A673 (cell line): ENCODE measurements around the gene FARP1. TPM values are rescaled to one million over a fixed set of nuclear protein-coding genes. Genes with fewer than 3 reads are reported as not detected.

Experiments
- BruUV-seq: library from RNA; stranded (reverse); fragments of 400-500 nt; replicated peaks from 2 replicates; lab custom pipeline; 2021; lab: Mats Ljungman, UMichigan
- CTCF ChIA-PET: fragments of 300-600 bp; sonication (Branson Sonifier 250); formaldehyde crosslinking; loops from one replicate; lab custom pipeline; 2022; ENCODE audit warnings: antibody characterized with exemption; lab: Charles Lee
- POLR2A ChIA-PET: fragments of 300-600 bp; sonication (Branson Sonifier 250); formaldehyde crosslinking; loops from one replicate; lab custom pipeline; 2022; ENCODE audit warnings: antibody characterized with exemption; ENCODE audit not compliant: low non-redundant PET; lab: Charles Lee
- DNase-seq: peaks from one replicate; pipeline ENCODE4 v3.0.0-alpha.2; 2015; ENCODE audit warnings: low spot score
- H3K27ac ChIP-seq: fragments of 200-600 bp; sonication (generic); 2 replicates; pipeline ENCODE4 v1.5.1; 2016; ENCODE audit warnings: mixed run types, low read depth, mild to moderate bottlenecking, mixed read lengths, antibody characterized with exemption, low read length; ENCODE audit not compliant: poor library complexity, severe bottlenecking
- H3K27me3 ChIP-seq: fragments of 200-600 bp; sonication (generic); replicated peaks from 2 replicates; pipeline ENCODE4 v1.6.1; 2017; ENCODE audit warnings: mixed run types, low read depth, mild to moderate bottlenecking, mixed read lengths, antibody characterized with exemption, low read length; ENCODE audit not compliant: insufficient read depth, poor library complexity
- H3K36me3 ChIP-seq: fragments of 200-600 bp; sonication (generic); 2 replicates; pipeline ENCODE4 v1.6.1; 2016; ENCODE audit warnings: mixed run types, mild to moderate bottlenecking, mixed read lengths, antibody characterized with exemption, low read length; ENCODE audit not compliant: insufficient read depth, poor library complexity, severe bottlenecking
- H3K4me1 ChIP-seq: fragments of 200-600 bp; sonication (generic); 2 replicates; pipeline ENCODE4 v1.6.1; 2017; ENCODE audit warnings: mixed run types, mild to moderate bottlenecking, mixed read lengths, antibody characterized with exemption, low read length; ENCODE audit not compliant: insufficient read depth, poor library complexity, severe bottlenecking
- H3K4me3 ChIP-seq: fragments of 200-600 bp; sonication (generic); 2 replicates; pipeline ENCODE4 v1.5.1; 2016; ENCODE audit warnings: low read depth, mixed run types, mild to moderate bottlenecking, mixed read lengths, low read length; ENCODE audit not compliant: poor library complexity, severe bottlenecking
- H3K9me3 ChIP-seq: fragments of 200-600 bp; sonication (generic); 2 replicates; pipeline ENCODE4 v1.6.1; 2016; ENCODE audit warnings: mixed run types, low read depth, mild to moderate bottlenecking, mixed read lengths, antibody characterized with exemption, low read length; ENCODE audit not compliant: poor library complexity, severe bottlenecking
- EZH2 ChIP-seq: fragments of 200-600 bp; sonication (generic); IDR thresholded peaks from 2 replicates; pipeline ENCODE4 v1.6.1; 2017; ENCODE audit warnings: borderline replicate concordance, low read depth, mild to moderate bottlenecking, mixed read lengths, antibody characterized with exemption, low read length; ENCODE audit not compliant: poor library complexity, severe bottlenecking
- intact Hi-C: fragments of 100-400 bp; cut with micrococcal nuclease; formaldehyde crosslinking; loops from one replicate; pipeline ENCODE4 v1.10.0; 2022; ENCODE audit not compliant: unreplicated experiment
- total RNA-seq: library from RNA; stranded (reverse); gene quantifications from 2 replicates; pipeline ENCODE4 v1.2.3, GENCODE V29; 2021
- TF ChIP-seq, protein P1 (sequence below): fragments of 300-800, 200-600 bp; sonication (generic); conservative IDR thresholded peaks from 2 replicates; pipeline ENCODE4 v1.5.1; 2017; ENCODE audit warnings: low read depth, mild to moderate bottlenecking, antibody characterized with exemption, low read length, moderate library complexity, mixed read lengths

Gene FARP1
- total RNA-seq, 1 experiment from 2014 or later = 177 TPM

DNA sequence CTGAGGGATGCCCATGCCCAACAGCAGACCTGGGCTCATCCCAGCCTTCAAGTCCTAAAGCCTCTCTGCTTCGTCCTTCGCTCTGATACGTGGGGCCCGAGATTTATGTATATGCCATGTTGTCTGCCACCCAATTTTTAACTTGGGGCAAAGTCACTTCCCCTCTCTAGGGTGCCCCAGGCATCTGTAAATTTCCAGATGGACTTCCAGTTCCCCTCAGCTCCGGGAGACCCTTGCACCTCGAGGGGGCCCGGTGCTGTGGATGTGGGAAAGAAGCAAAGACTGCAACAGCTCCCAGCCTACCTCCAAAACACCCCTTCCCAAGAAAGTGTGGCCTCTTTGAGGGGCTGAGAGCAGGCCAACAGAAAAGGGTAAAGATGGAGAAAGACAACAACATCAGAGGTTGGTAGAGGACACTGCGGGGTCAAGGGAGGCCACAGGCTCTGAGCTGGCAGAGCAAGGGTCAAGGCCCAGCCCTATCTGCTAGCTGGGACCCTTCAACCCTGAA lies 336.7 kb downstream of the FARP1 start:
- H3K4me3 ChIP-seq = no peak overlapping the region
- no peaks in the 10 kb centered on the region for H3K27me3 ChIP-seq
- no peak for DNase-seq
- TF ChIP-seq, protein P1, sequence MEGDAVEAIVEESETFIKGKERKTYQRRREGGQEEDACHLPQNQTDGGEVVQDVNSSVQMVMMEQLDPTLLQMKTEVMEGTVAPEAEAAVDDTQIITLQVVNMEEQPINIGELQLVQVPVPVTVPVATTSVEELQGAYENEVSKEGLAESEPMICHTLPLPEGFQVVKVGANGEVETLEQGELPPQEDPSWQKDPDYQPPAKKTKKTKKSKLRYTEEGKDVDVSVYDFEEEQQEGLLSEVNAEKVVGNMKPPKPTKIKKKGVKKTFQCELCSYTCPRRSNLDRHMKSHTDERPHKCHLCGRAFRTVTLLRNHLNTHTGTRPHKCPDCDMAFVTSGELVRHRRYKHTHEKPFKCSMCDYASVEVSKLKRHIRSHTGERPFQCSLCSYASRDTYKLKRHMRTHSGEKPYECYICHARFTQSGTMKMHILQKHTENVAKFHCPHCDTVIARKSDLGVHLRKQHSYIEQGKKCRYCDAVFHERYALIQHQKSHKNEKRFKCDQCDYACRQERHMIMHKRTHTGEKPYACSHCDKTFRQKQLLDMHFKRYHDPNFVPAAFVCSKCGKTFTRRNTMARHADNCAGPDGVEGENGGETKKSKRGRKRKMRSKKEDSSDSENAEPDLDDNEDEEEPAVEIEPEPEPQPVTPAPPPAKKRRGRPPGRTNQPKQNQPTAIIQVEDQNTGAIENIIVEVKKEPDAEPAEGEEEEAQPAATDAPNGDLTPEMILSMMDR = no peak
- no peak for TF ChIP-seq EZH2
- peaks cover 32% of the 10 kb centered on the region for H3K4me1 ChIP-seq
- H3K36me3 ChIP-seq = no peaks in the 10 kb centered on the region
- no peaks in the 10 kb centered on the region for H3K9me3 ChIP-seq
- ChIA-PET POLR2A (no interaction called here), CTCF (no interaction called here)
- no peak overlapping the region for H3K27ac ChIP-seq
- intact Hi-C loops = no loop called here
- BruUV-seq = no TSS peak

DNA sequence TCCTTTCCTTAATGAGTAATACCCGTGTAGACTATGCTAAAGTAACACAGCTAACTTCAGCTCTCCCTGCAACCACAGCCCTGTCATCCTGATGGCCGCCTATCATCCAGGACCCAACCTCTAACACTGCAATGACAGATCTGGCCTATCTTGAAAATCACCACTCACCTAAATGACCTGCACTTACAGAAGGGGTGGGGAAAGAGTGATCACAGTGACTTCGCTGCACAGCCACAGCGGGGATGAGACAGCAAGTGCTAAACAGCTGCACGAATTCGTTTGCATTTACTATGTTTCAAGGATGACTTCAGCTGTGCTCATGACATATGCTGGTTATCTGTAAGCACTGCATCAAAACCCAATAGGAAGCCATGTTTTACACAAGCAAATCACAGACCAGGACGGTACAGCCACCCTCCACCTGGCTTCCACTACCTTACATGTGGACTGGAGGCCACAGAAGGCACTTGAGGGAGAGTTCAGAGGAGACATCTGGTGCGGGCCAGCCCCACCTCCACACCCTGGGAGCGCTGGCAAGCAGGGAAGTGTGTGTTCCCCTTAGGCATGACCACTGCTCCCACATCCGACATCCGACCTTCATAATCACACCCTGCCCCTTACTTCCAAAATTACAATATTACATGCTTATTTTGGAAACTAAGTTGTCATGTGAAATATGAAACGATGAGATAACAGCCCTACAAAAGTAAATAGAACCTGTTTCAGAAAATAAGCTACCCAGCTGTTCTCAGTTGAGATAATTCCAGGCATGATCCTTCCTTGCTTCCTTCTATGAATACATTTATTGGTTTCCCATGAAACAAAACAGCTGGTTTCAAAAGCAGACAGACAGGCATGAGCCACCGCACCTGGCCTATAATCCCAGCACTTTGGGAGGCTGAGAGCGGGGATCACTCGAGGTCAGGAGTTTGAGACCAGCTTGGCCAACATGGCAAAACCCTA lies 338.3 kb downstream of the FARP1 start:
- POLR2A ChIA-PET = no interaction called here
- H3K4me1 ChIP-seq = peaks cover 41% of the 10 kb centered on the region
- DNase-seq = no peak
- no peak overlapping the region for H3K4me3 ChIP-seq
- TF ChIP-seq, protein P1 = no peak
- no peak for TF ChIP-seq EZH2
- H3K27me3 ChIP-seq = no peaks in the 10 kb centered on the region
- CTCF ChIA-PET = no interaction called here
- no peaks in the 10 kb centered on the region for H3K9me3 ChIP-seq
- no peak overlapping the region for H3K27ac ChIP-seq
- BruUV-seq = no TSS peak
- intact Hi-C loops = no loop called here
- no peaks in the 10 kb centered on the region for H3K36me3 ChIP-seq

DNA sequence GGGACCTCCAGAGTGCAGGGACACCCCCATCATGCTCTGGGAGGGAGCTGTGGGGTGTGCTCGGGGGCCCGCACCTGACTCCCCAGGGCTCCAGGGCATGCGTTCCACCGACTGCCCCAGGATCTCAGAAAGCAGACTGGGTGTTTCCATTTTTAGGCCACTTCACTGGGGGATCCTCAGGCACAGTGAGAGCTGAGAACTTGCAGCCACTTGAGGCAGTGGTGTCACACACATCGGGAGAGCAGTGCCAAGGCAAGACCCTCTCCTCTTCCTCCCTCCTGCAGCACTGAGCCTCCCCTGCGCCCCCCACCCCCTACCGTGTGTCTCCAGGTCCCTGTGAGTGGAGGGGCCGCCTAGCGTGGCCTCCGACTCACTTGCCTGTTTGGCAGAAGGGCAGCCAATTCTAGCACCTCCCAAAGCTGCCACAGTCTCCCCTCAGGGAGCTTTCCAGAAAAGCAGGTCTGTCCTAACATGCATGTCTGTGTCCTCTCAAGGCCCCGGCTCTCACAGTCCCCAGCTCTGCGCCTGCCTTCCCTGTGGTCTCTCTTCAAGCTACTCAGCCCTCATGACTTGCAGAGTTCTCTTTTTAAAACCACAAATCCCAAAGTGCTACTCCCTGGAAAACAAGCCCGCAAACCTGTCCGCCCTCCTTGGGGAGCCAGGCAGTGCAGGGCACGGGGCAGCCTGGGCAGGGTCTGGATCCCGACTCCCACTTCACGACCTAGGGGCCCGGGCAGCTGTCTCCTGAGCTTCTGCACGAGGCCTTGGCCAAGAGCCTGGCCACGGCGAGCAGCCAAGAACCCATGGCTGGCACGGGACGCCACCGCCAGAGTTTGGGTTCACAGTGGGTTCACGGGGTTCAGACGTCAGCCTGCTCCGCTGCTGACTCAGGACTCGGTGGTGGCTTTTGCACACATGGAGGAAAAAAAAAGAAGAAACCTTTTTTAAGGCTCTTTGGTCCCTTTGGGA lies 339.9 kb downstream of the FARP1 start:
- BruUV-seq = no TSS peak
- TF ChIP-seq EZH2 = no peak
- TF ChIP-seq, protein P1 = peak; percentile 43
- H3K27ac ChIP-seq = peak overlapping the region; percentile 82
- ChIA-PET POLR2A (interaction anchor here (0.6 kb wide), 1 partner anchor 337 kb away, joined by 15 read pairs; no protein-coding TSS in a partner anchor), CTCF (interaction anchor here (1.4 kb wide), 1 partner anchor 170 kb away, joined by 5 read pairs; no protein-coding TSS in a partner anchor)
- intact Hi-C loops = no loop called here
- DNase-seq = no peak
- H3K4me1 ChIP-seq = peaks cover 32% of the 10 kb centered on the region
- H3K9me3 ChIP-seq = no peaks in the 10 kb centered on the region
- no peaks in the 10 kb centered on the region for H3K27me3 ChIP-seq
- H3K4me3 ChIP-seq = no peak overlapping the region
- no peaks in the 10 kb centered on the region for H3K36me3 ChIP-seq
